Gastroesophageal sphincter (tissue), 4 donors: ENCODE measurements around the gene PXDN. TPM values are rescaled to one million over a fixed set of nuclear protein-coding genes. Genes with fewer than 3 reads are reported as not detected.
A peak's percentile ranks its signal among the peaks of the same experiment; 100 is the strongest.
"Not testable (repeated sequence)": the region's sequence is repeated elsewhere in the genome, so short reads cannot be mapped to it uniquely, and the experiment has no call there.

Source experiments
- ATAC-seq: fragments of 150-250 bp; one replicate; pipeline ENCODE4 v1.9.1; 2016; ENCODE audit warnings: mild to moderate bottlenecking, moderate library complexity
- H3K27ac ChIP-seq, 4 donors: fragments of 200-600 bp; sonication (generic) in 3 of 4; 1 replicate in 3 of 4; 2 replicates in 1 of 4; pipeline ENCODE4 v1.5.1; 2016 to 2019
- H3K27me3 ChIP-seq: fragments of 200-600 bp; sonication (generic); one replicate; pipeline ENCODE4 v1.5.1; 2019
- H3K36me3 ChIP-seq, 2 donors: fragments of 200-600 bp; sonication (generic); one replicate each; pipeline ENCODE4 v1.5.1; 2019; ENCODE audit warnings: control low read depth in 1 of 2
- H3K4me1 ChIP-seq, 3 donors: fragments of 200-600 bp; sonication (generic); 1 replicate in 2 of 3; 2 replicates in 1 of 3; pipeline ENCODE4 v1.5.1; 2016 to 2019; ENCODE audit warnings: control low read depth in 2 of 3
- H3K4me3 ChIP-seq, 2 donors: fragments of 200-600 bp; sonication (generic); one replicate each; pipeline ENCODE4 v1.5.1; 2019; ENCODE audit warnings: mild to moderate bottlenecking in 1 of 2, moderate library complexity in 1 of 2
- H3K9me3 ChIP-seq, 3 donors: fragments of 200-600 bp; sonication (generic); one replicate each; pipeline ENCODE4 v1.5.1; 2017 to 2019; ENCODE audit warnings: control low read depth in 2 of 3
- CTCF ChIP-seq, 4 experiments: fragments of 200-600 bp in 2 of 4; fragments of 450-650 bp in 2 of 4; sonication (generic) in 1 of 4; IDR thresholded peaks; one replicate each; pipeline ENCODE4 v1.5.1; 2017 to 2019; ENCODE audit warnings: antibody characterized with exemption in 4 of 4, mild to moderate bottlenecking in 2 of 4, moderate library complexity in 2 of 4
- EP300 ChIP-seq: sonication (generic); formaldehyde crosslinking; IDR thresholded peaks from one replicate; pipeline ENCODE4 v1.6.1; 2017; ENCODE audit warnings: antibody characterized with exemption, mild to moderate bottlenecking
- POLR2A ChIP-seq, 2 donors: fragments of 450-650 bp; IDR thresholded peaks; one replicate each; pipeline ENCODE4 v1.6.1; 2017; ENCODE audit warnings: antibody characterized with exemption in 2 of 2, mild to moderate bottlenecking in 2 of 2, moderate library complexity in 1 of 2
- POLR2AphosphoS5 ChIP-seq: sonication (generic); formaldehyde crosslinking; IDR thresholded peaks from one replicate; pipeline ENCODE4 v1.6.1; 2017; ENCODE audit warnings: antibody characterized with exemption
- WGBS, 2 donors: methylation state at CpG; one replicate each; pipeline ENCODE4 v1.1.5; 2018; ENCODE audit warnings: low coverage in 1 of 2; 5-methylcytosine and 5-hydroxymethylcytosine counted together
- total RNA-seq, 4 donors: library from RNA; depleted of rRNA; stranded (reverse); fragments of >200 nt; gene quantifications; one replicate each; pipeline ENCODE4 v1.1.0, GENCODE V29; 2016

Gene PXDN
- total RNA-seq, 4 donors from 2014 or later: 19.9 to 95.9 (median 60.9) TPM

DNA sequence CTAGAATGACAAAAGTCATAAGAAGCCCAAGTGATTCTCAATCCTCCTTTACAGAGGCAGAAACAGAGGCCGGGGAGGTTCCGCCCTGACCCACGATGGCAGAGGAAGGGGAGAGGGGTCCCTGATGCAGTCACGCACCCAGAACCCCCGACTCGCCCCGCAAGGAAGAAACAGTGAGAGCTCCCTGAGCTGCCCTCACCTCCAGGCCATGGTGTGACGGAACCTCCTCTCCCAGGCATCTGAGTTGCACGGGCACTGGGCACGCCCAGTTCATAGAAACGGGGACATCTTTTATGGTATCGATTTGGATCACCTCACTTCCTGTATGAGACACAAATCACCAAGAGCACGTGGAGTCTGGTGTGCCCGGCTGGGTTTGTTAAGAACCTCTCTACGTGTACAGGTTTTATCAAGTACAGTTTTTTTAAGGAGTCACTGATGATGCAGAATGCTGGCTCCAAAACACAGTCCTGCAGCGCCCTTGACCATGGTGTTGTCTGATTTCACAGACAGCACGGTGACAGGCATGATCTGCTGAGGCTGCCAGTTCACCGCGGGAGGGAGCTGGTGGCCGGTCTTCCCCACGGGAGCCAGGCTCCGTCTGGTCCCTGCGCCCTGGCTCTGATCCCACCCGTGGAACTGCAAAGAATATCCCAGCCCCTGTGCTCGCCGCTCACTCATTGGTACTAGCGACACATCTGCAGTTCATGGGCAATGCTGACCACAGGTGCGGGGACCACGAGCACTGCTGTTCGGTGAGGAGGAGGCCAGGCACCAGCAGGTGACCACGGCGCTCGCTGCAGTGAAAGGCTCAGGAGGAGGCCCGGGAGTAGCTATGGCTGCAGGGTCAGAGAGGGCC lies 35.6 kb downstream of the PXDN start:
- Histone ChIP-seq H3K9me3 (no peaks in the 10 kb centered on the region), H3K4me3 (peak overlapping the region in 1 of 2 donors; percentile 35), H3K27me3 (no peaks in the 10 kb centered on the region), H3K27ac (peak overlapping the region; percentile 60 to 93 (median 76)), H3K36me3 (no peaks in the 10 kb centered on the region), H3K4me1 (peaks cover 0 to 39% (median 14%) of the 10 kb centered on the region in 3 donors)
- TF ChIP-seq CTCF (IDR thresholded peaks at IDR 0.05) (peak in 1 of 4 experiments; percentile 31), EP300 (no peak), POLR2AphosphoS5 (no peak), POLR2A (IDR thresholded peaks at IDR 0.05) (no peak)
- no peak for ATAC-seq
- WGBS, 2 donors: 45 to 70% methylated on average over 2 to 4 of the region's 34 CpGs

DNA sequence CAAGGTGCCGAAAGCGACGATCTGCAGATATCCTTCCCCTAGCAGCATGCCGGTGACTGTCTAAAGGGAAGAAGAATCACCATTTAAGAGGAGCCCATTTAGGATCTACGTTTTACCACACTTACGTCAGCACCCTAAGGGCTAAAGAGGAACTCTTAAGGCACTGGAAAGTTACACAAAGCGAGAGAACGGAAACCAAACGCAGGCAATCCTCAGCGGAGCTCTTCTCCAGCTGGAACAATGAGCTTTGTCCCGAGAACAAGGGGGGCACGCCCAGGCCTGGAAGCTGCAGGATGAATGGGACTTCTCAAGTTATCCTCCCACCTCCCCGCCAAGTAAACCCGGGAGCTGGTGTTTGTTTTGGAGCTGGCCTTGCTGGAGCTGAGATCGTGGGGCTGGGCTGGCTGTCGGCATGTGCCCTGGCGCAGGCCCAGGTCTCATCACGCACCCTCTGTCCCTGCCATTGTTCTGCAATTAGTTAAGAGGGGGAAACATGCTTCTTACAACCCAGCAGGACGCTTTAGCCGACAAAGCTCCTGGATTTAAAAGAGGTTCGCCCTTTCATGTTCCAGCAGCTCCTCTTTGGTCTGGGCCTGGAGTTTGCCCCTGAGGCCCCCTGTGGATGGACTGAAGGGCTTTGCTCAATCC lies 36.4 kb downstream of the PXDN start:
- Histone ChIP-seq H3K4me3 (peak overlapping the region; percentile 1 to 35), H3K36me3 (no peaks in the 10 kb centered on the region), H3K4me1 (peaks cover 0 to 31% (median 14%) of the 10 kb centered on the region in 3 donors), H3K27me3 (no peaks in the 10 kb centered on the region), H3K9me3 (no peaks in the 10 kb centered on the region), H3K27ac (peak overlapping the region; percentile 60 to 93 (median 76))
- 0 to 12% methylated on average over 3 to 13 of the region's 21 CpGs for WGBS, 2 donors
- ATAC-seq: peak; percentile 91
- TF ChIP-seq CTCF (IDR thresholded peaks at IDR 0.05): no peak
- peak; percentile 35 for TF ChIP-seq POLR2AphosphoS5

- H3K9me3 ChIP-seq, H3K27ac ChIP-seq, H3K36me3 ChIP-seq, H3K4me3 ChIP-seq, H3K27me3 ChIP-seq, ATAC-seq: not testable (repeated sequence)
- WGBS, 2 donors: 94 to 95% methylated on average over 4 to 5 of the region's 15 CpGs
- peaks cover 0 to 27% (median 14%) of the 10 kb centered on the region in 3 donors for H3K4me1 ChIP-seq
Observed at GRCh38 chr2:1706089-1706841, 38.0 kb downstream of the PXDN start.

DNA sequence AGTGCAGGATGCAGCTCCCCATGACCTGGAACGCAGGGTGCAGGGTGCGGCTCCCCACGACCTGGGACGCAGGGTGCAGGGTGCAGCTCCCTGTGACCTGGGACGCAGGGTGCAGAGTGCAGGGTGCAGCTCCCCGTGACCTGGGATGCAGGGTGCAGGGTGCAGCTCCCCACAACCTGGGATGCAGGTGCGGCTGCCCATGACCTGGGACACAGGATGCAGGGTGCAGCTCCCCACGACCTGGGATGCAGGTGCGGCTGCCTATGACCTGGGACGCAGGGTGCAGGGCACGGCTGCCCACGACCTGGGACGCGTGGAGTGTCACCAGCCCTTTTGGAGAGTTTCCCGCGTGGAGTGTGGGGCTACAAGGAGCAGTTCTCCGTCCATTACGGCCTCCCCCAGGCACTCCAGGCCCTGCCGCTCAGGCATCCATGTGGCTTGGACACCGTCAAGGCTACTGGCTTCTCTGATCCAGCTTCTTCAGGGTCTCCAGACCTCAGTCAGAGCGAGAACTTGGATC lies 38.7 kb downstream of the PXDN start:
- WGBS, 2 donors: 80% methylated on average over 2 of the region's 21 CpGs; no CpG with 5 or more reads in 1 of the 2 donors
- no peak overlapping the region for H3K4me3 ChIP-seq
- no peaks in the 10 kb centered on the region for H3K27me3 ChIP-seq
- no peaks in the 10 kb centered on the region for H3K36me3 ChIP-seq
- H3K9me3 ChIP-seq: no peaks in the 10 kb centered on the region
- H3K4me1 ChIP-seq: peaks cover 0 to 27% (median 14%) of the 10 kb centered on the region in 3 donors
- H3K27ac ChIP-seq: no peak overlapping the region
- no peak for ATAC-seq
- no peak for TF ChIP-seq POLR2AphosphoS5
- TF ChIP-seq POLR2A (IDR thresholded peaks at IDR 0.05): no peak
- no peak for TF ChIP-seq EP300
- no peak for TF ChIP-seq CTCF (IDR thresholded peaks at IDR 0.05)
